ES-I3 (cell line): ENCODE results near the gene OLFML3.
"Not testable (repeated sequence)": the region's sequence is repeated elsewhere in the genome, so short reads cannot be mapped to it uniquely, and the experiment has no call there.

Source experiments
- H3K36me3 ChIP-seq: 2 replicates; pipeline ENCODE4 v1.6.1; 2013; ENCODE audit warnings: mild to moderate bottlenecking, low read length, control low read depth, moderate library complexity; ENCODE audit not compliant: insufficient read depth
- H3K4me1 ChIP-seq: 2 replicates; pipeline ENCODE4 v1.6.1; 2013; ENCODE audit warnings: mild to moderate bottlenecking, control low read depth, low read length; ENCODE audit not compliant: insufficient read depth
- H3K9ac ChIP-seq: 2 replicates; pipeline ENCODE4 v1.6.1; 2013; ENCODE audit warnings: low read depth, mild to moderate bottlenecking, low read length, moderate library complexity
- H3K9me3 ChIP-seq: 2 replicates; pipeline ENCODE4 v1.6.1; 2013; ENCODE audit warnings: mild to moderate bottlenecking, low read length, moderate library complexity; ENCODE audit not compliant: control insufficient read depth, insufficient read depth

Gene OLFML3

DNA sequence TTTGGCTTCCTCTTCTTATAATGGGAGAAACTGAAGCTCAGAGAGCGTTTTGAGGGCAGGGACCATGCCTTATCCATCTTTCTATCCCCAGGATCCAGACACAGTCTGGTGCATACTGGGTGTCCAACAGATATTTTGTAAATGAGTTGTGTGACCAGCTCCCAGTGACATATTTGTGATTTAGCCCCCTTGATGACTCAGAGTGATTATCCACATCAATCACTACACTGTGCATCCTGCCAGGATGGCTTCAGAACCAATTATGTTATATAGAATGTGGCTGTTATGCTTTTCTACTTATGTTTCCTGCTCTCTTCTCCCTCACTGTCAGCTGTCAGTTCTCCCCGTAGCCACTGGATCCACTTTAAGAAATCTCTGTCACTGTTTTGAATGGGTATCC is 11.3 kb downstream of the OLFML3 start:
- Histone ChIP-seq H3K9ac (no peak overlapping the region), H3K9me3 (peaks cover 3% of the 10 kb centered on the region; the same call in 1 of the 2 replicates), H3K4me1 (no peaks in the 10 kb centered on the region), H3K36me3 (no peaks in the 10 kb centered on the region)

DNA sequence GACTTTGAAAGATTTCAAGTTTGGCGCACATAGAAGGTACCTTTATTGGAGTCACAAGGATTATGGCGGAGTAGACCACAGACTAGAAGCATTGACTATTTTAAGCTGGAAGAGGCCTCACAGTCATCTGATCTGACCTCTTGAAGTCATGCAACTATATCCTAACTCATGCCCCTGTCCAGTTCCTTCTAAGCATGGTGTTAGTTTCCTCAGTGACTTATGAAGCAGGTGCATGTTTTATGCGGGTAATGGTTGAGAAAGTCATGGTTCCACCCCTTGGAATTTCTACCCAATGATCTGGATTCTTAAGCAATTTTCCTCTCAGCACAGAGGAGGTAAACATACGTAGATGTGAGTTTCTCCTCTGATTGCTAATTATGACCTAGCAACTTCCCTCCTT is 11.7 kb downstream of the OLFML3 start:
- Histone ChIP-seq H3K36me3 (no peaks in the 10 kb centered on the region), H3K9ac (no peak overlapping the region), H3K4me1 (no peaks in the 10 kb centered on the region), H3K9me3 (peaks cover 3% of the 10 kb centered on the region; the same call in 1 of the 2 replicates)

DNA sequence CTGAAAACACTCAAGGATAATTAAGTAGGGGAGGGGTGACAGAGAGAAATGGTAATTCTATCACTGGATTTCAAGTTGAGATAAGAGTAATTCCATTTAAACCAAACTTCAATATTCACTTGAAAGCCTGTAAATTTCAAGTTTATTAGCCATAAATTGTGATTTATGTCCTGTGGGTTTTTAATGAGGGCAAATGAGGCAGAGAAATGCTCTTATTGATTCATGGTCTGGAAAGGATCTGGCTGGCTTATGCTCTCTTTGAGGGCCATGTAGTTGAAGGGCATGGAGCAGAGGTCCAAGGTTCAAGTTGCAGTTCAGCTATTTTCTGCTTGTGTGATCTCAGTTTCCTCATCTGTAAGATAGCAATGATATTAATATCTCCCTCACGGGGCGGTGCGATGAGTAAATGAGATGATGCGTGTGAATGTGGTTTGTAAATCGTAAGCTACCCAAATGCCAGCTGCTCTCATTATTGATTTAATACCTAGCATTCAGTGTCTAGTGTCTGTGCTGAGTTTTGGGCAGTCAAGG is 12.3 kb downstream of the OLFML3 start:
- Histone ChIP-seq H3K36me3 (no peaks in the 10 kb centered on the region), H3K9ac (no peak overlapping the region), H3K4me1 (no peaks in the 10 kb centered on the region), H3K9me3 (peaks cover 3% of the 10 kb centered on the region; the same call in 1 of the 2 replicates)

DNA sequence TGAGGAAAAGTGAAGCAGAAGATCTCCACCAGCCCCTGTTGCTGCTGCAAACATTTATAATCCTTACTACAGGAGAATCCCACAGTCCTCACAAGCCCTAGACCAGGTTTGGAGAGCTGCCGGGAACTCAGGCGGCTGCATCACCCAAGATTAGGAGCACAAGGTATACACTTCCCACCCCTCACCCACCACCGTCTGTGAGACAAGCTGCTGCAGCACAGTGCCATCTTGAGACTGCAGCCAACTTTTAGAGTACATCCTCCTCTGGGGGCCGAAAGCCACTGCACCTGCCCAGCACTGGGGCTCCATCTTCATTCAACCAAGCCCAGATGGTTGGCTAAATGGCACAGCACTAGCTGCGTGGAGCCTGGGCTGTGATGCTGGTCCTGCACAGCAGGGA is 13.8 kb downstream of the OLFML3 start:
- Histone ChIP-seq H3K9ac (no peak overlapping the region), H3K36me3 (no peaks in the 10 kb centered on the region), H3K9me3 (no peaks in the 10 kb centered on the region), H3K4me1 (no peaks in the 10 kb centered on the region)

DNA sequence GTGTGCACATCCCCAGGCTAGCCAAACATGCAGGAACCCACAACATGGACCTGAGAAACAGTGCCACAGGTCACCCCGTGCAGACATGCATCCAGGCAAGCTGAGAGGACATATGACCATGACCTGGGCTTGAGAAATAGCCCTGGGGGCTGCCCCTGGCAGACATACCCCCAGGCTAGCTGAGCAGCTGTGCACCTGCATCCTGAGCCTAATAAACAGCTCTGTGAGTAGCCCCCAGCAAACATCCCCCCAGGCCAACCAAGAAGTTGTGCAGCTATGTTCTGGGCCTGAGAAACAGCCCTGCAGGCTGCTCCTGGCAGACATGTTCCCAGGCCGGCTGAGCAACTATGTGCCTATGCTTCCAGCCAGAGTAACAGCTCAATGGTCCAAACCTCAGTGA is 14.5 kb downstream of the OLFML3 start:
- H3K36me3 ChIP-seq: no peaks in the 10 kb centered on the region
- H3K9ac ChIP-seq: no peak overlapping the region
- no peaks in the 10 kb centered on the region for H3K4me1 ChIP-seq
- H3K9me3 ChIP-seq: no peaks in the 10 kb centered on the region

DNA sequence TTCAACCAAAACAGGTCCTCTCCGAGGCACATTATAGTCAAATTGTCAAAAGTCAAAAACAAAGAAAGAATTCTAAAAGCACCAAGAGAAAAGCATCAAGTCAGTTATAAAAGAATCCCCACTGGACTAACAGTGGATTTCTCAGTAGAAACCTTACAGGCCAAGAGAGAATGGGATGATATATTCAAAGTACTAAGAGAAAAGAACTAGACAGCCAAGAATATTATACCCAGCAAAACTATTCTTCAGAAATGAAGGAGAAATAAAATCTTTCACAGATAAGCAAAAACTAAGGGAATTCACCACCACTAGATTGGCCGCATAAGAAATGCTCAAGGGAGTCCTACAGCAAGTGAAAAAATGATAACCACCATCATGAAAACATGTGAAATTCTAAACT is 16.1 kb downstream of the OLFML3 start:
- Histone ChIP-seq H3K9me3 (no peaks in the 10 kb centered on the region), H3K36me3 (no peaks in the 10 kb centered on the region), H3K9ac (no peak overlapping the region), H3K4me1 (peaks cover 3% of the 10 kb centered on the region; the same call in 1 of the 2 replicates)

DNA sequence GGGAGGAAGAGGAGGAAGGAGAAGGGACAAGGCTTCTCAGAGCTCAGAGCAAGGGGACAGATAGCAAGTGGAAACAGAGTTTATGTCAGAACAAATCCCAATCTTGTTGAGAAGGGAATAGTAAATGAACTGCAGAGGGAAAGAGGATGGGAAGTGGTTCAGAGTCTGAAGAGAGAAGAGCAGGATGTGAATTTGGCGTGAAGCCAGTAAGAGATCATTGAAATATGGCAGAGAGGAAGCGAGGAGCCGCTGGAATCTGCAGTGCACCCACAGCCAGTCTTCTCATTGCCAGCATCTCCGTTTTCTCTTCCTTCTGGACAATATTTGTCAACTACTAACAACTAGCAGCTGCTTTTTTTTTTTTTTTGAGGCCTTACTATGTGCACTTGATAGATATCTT is 19.1 kb downstream of the OLFML3 start:
- Histone ChIP-seq H3K36me3 (no peaks in the 10 kb centered on the region), H3K4me1 (peaks cover 14% of the 10 kb centered on the region), H3K9me3 (no peaks in the 10 kb centered on the region), H3K9ac (no peak overlapping the region)

DNA sequence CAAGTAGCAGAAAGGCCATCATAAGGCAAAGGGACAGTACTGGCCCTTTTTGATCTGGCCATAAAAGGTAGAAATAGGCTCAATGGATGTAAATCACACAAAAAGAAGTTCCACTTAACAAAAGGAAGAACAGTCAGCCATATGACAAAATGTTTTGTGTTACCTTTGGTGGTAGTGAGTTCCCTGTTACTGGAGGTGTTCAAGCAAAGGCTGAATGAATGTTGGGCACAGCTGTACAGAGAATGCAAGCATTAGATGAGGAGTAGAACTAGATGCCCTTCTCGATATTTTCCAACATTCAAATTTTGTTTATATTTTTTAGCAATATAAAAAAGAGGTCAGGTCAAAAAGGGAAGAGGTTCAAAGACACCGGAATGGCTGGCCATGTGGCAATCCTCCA is 20.0 kb downstream of the OLFML3 start:
- H3K36me3 ChIP-seq: no peaks in the 10 kb centered on the region
- no peak overlapping the region for H3K9ac ChIP-seq
- peaks cover 14% of the 10 kb centered on the region for H3K4me1 ChIP-seq
- H3K9me3 ChIP-seq: no peaks in the 10 kb centered on the region

DNA sequence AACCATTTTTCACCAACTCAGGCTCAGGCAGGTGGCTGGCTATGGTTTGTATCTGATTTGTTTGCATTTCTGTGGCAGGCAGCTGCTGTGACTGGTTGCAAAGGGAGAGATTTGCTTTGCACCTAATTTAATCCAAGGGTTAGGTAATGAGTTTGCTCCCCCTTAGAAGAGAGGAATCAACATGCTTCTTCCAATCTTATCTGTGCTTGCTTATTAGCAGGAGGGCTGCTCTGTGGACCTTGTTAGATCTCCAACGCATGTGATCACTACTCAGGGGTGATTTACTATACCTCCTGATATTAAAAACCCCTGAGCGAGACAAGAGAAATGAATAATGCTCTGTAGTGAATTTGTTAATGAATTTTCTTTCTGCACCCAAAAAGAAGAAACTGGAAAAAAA is 20.5 kb downstream of the OLFML3 start:
- peaks cover 14% of the 10 kb centered on the region for H3K4me1 ChIP-seq
- H3K36me3 ChIP-seq: no peaks in the 10 kb centered on the region
- H3K9ac ChIP-seq: no peak overlapping the region
- H3K9me3 ChIP-seq: no peaks in the 10 kb centered on the region

DNA sequence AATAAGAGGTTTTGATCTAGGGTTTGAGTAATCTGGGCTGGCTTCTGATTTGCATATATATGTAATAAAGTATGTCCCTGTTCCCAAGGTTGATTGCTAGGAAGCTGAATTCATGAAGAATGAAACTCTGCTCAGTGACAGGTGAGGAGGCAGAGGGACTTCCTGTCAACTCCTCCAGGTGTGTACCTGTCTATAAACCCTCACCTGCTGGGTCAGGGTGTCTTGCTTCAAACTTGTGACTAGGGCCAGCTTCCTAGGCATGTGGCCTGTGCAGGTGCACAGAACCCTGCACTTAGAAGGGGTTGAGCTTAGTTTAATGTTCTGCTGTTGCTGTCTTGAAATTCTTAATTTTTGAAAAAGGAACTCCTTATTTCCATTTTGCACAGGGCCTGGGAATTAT is 21.1 kb downstream of the OLFML3 start:
- no peak overlapping the region for H3K9ac ChIP-seq

DNA sequence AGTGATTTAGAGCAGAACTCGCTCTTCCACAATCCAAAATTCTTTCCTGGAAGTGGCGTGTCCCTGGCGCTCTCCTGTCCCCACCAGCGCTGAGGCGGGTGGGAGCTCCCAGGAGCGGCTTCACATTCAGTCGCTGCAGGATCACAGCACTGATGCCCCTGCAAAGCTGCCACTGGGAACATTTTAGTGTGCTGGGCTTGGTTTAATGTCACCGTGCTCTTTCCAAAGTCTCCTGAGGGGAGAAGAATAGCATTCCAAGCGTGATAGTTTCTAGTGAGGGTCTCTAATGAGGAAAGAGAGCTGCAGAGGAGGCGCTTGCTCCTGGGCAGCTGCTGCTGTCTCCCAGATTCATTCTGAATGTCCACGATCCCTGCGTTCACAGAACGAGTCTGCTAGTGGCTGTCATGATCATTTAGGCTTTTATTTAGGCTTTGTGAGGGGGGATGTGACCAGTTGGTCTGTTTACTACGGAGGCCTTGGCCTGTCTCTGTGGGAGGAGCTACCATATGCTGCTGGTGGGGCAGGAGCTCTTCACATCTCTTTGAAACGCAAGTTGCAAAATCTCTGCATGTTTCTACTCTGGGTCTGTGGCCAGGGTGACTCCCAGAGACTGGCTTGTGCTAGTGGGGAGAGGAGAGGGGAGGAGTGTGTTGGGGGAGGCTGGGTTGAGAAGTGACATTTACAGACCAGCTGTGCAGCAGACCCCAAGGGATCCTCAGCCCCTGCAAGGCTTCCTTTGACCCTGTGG is 23.4 kb downstream of the OLFML3 start:
- no peak overlapping the region; the same call in 1 of the 2 replicates for H3K9ac ChIP-seq
- H3K4me1 ChIP-seq: peaks cover 14% of the 10 kb centered on the region
- no peaks in the 10 kb centered on the region for H3K36me3 ChIP-seq
- H3K9me3 ChIP-seq: 0 out of 2 replicates have a peak, but pooled peaks cover 3% of the 10 kb centered on the region

More for the DNA sequence above, 21.1 kb downstream of the OLFML3 start:
- Histone ChIP-seq H3K9me3 (0 out of 2 replicates have a peak, but pooled peaks cover 3% of the 10 kb centered on the region), H3K4me1 (peaks cover 14% of the 10 kb centered on the region), H3K36me3 (no peaks in the 10 kb centered on the region)

DNA sequence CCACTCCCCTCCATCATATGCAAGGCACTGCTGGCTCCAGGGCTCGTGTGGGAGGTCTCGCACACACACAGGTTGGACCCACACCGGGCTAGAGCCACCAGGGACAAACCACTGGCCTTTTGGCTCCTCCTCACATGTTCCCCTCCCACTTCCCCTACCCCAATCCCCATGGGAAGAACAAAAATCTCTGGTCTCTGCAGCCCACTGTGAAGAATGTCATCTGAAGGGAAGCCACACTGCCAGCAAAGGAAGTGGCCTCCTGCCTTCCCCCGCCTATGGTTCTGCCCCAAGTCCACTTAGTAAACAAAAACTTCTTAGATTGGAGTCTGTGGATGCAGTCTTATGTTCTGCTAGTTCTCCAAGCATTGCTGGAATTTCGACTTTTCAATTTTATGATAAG is 24.2 kb downstream of the OLFML3 start:
- no peaks in the 10 kb centered on the region for H3K36me3 ChIP-seq
- no peak overlapping the region for H3K9ac ChIP-seq
- H3K9me3 ChIP-seq: 0 out of 2 replicates have a peak, but pooled peaks cover 3% of the 10 kb centered on the region
- H3K4me1 ChIP-seq: peaks cover 18% of the 10 kb centered on the region

DNA sequence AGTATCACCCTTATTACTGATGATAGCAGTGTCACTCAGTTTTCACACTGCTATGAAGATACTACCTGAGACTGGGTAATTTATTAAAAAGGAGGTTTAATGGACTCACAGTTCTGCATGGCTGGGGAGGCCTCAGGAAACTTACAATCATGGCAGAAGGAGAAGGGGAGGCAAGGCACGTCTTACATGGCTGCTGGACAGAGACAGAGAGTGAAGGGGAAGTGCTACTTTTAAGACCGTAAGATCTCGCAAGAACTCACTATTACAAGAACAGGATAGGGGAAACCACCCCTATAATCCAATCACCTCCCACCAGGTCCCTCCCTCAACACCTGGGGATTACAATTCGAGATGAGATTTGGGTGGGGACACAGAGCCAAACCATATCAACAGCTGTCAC is 27.6 kb downstream of the OLFML3 start:
- not testable (repeated sequence) for H3K9ac ChIP-seq, H3K36me3 ChIP-seq, H3K9me3 ChIP-seq
- peaks cover 18% of the 10 kb centered on the region for H3K4me1 ChIP-seq

DNA sequence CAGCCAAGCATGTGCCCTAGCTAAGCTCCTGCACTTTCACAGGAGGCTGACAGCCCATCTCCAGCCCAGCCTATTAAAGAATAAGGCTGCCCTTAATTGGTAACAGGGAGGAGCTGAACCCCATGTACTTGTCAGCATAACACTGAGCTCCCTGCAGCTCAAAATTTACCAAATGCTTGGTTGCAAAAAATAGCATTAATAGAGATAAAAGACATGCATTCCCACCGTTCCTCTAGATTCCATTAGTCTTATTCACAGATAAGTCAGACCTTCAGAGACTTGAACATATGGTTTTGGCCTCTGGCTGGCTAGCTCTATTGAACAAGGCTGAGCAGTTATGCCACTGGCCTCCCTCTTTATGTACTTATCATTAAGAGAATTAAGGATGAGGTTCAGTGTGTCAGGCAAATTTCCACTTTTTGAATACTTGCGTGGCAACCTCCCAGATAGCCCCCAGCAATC is 29.2 kb downstream of the OLFML3 start:
- peaks cover 7% of the 10 kb centered on the region; the same call in 1 of the 2 replicates for H3K4me1 ChIP-seq
- H3K36me3 ChIP-seq: no peaks in the 10 kb centered on the region
- H3K9ac ChIP-seq: no peak overlapping the region
- H3K9me3 ChIP-seq: 0 out of 2 replicates have a peak, but pooled peaks cover 3% of the 10 kb centered on the region

DNA sequence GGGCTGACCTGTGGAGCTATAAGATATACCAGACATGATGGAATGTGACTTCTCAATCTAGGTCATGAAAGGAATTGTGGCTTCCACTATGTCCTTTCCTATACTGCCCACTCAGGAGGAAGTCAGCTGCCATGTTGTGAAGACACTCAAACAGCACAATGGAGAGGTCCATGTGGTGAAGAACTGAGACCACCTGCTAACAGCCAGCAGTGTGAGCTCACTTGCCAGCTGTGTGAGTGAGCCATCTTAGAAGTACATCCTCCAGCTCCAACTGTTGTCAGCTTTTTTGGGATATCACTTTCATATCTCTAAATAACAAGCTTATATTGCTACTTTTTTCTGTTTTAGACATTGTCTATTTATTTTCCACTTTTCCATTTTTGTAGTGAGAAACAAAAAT is 29.7 kb downstream of the OLFML3 start:
- Histone ChIP-seq H3K9me3 (0 out of 2 replicates have a peak, but pooled peaks cover 3% of the 10 kb centered on the region), H3K9ac (no peak overlapping the region), H3K4me1 (peaks cover 7% of the 10 kb centered on the region; the same call in 1 of the 2 replicates), H3K36me3 (no peaks in the 10 kb centered on the region)
